ENCODE results near the gene PCBP4.

DNA sequence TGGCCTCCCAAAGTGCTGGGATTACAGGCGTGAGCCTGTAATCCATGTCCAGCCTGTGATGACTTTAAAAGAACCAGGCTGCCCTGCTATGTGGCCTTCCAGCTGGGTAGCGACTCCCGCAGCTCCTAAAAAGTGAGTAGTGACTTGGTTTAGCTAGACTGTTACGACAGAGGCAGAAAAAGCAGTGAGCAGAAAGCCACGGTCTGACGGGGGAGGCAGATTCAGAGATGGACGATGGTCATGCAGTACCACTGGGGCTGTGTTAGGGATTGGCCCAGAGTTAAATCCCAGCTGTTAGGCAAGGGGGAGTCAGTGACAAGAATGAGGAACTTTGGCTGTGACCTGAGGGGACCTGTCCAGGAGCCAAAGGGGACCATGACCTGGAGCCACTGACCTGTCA lies 31.5 kb upstream of the PCBP4 start:
- no peak for TF ChIP-seq POLR2AphosphoS5 (IDR thresholded peaks at IDR 0.05)
- no peak for TF ChIP-seq CTCF (IDR thresholded peaks at IDR 0.05)
